NCI-H1436 treated with DMSO at 0.1 percent for 48 hours (cell line): Measurements from ENCODE around the gene CCDC9.
"Not testable (repeated sequence)": the region's sequence is repeated elsewhere in the genome, so short reads cannot be mapped to it uniquely, and the experiment has no call there.

Experiments
- DNase-seq: peaks from one replicate; lab custom pipeline; 2025; lab: John Stamatoyannopoulos, UW

CCDC9 gene

DNA sequence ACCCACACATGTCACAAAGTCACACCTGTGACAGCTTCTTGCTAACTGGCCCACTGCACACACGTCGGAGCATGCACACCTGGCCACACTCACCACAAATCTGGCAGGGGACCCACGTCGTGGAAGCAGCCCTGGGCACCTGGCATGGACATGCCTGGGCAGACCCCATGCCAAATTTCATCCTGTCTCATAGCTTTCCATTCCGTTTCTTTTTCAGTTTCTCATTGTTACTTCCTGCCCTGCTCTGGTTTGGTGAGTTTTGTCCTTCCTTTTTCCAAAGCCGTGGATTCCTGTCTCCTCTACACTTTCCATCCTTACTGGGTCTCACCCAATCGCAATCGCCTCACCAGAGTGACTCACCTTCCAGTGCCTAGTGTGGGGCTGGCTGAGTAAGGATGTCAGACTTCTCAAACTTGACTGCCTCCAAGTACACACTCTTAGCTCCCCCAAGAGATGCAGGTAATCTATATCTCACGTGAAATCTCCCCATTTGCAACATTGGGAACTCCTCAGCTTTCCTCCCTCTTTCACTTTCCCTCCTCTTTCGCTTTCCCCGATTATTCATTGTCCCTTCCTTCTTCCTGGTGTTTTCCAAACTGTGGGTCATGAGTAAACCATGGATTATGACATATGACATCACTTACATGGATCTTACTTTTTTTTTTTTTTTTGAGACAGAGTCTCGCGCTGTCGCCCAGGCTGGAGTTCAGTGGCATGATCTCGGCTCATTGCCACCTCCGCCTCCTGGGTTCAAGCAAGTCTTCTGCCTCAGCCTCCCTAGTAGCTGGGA, 23.7 kb upstream of the CCDC9 start:
- no peak for DNase-seq

DNA sequence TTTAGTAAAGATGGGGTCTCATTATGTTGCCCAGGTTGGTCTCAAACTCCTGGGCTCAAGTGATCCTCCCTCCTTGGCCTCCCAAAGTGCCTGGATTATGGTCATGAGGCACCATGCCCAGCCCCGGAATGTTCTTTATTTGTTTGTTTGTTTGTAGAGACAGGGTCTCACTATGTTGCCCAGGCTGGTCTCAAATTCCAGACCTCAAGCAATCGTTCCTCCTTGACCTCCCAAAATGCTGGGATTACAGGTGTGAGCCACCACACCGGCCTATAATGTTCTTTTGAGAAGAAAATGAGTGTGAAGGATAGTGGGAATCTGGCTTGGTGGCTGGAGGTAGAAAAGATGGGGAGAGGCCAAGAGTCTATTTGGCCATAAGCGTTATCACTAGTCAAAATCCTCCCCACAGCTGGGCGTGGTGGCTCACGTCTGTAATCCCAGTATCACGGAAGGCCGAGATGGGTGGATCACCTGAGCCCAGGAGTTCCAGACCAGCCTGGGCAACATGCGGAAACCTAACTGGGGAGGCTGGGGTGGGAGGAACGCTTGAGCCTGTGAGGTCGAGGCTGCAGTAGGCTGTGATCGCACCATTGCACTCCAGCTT, 20.2 kb upstream of the CCDC9 start:
- DNase-seq: no peak

DNA sequence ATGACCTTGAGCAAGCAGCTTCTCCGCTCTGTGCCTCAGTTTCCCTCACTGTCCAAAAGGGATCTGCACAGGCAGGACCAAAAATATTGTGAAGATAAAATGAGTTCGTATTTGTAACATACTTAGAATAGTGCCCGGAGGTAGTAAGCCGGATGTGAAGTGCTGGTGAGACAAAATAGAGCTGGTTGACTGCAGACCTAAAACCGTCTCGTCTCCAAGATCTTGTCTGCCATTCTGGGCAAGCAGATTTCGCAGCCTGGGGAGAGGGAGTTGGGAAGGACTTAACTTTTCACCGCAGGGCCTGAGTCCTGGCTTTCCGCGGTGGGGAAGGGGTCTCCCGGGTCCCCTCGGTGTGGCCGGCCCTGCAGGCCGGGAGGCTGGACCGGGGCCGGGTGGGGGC, 17.2 kb upstream of the CCDC9 start:
- DNase-seq: no peak

DNA sequence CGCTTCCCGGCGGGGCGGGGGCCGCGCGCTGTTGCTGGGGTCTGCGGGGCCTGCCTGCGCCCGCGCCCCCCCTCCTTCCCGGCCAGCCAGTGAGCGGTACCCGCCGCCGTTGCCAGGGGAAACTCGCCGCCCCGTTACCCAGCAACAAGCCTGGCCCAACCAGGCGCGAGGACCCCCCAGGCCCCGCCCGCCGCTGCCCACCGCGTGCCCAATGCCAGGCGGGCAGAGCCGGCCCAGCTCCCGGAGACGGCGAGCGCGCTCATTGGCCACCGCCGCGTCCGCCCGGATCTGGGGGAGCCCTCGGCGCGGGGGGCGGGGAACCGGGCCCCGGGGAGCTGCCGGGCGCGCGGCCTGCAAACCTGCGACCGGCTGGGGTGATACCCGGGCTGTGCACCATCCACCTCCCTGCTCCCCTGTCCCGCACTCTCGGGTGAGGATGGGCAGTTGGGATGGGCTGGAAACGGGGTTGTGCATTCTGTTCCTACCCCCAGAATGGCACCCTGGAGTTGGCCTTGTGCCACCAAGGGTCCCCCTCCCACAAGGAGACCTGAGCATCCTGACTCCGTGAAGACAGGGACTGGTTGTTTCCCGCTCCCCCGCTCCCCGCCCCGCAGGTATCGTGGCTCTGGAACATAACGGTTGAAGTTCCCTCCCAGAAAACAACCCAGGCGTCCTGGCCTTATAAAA, 16.6 kb upstream of the CCDC9 start:
- DNase-seq: peak; percentile 38

DNA sequence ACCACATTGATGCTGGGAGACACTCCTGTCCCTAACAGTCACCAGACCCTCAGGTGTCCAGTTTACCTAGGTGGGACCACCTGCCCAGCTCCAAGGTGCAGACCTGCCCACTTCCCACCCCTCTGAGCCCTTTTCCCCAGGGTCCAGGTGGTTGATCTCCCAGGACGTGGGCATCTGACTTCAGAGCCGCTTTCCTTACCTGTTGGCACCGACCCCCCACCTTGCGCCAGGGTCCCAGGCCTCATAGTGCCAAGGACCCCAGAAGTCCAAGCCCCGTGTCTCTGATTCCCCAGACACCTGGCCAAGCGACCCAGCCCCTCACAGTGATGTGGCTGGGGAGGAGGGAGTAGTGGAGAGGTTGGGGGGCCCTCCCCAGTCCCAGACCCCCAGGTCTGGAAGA, 15.8 kb upstream of the CCDC9 start:
- DNase-seq: no peak

GRCh38 chr19:47240996-47241918, 15.1 kb upstream of the CCDC9 start:
- peak; percentile 46 for DNase-seq

- DNase-seq: no peak
These were observed 14.3 kb upstream of the CCDC9 start for GRCh38 chr19:47241919-47242577.

DNA sequence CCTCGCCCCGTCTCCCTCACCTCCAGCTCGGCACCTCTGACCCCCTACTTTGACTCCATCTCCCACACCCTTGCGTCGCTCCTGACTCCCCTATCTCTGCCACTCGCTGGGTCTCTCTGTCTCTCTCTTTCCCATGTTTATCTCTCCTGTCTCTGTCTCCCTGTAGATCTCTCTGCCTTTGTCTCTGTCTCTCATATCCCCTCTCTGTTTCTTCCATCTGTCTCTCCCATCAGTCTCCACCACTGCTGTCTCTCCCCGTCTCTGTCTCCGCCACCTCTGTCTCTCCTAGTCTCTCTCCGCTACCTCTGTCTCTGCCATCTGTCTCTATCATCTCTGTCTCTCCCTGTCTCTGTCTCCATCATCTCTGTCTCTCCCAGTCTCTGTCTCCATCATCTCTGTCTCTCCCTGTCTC, 13.0 kb upstream of the CCDC9 start:
- DNase-seq: no peak

- DNase-seq: peak; percentile 58
These were observed 12.4 kb upstream of the CCDC9 start for GRCh38 chr19:47243776-47244547.

- DNase-seq: no peak
These were observed 8.9 kb upstream of the CCDC9 start for GRCh38 chr19:47247308-47247990.

- DNase-seq: not testable (repeated sequence)
These were observed 3.3 kb upstream of the CCDC9 start for GRCh38 chr19:47253016-47253415.

GRCh38 chr19:47253467-47253881, 2.9 kb upstream of the CCDC9 start:
- DNase-seq: no peak

DNA sequence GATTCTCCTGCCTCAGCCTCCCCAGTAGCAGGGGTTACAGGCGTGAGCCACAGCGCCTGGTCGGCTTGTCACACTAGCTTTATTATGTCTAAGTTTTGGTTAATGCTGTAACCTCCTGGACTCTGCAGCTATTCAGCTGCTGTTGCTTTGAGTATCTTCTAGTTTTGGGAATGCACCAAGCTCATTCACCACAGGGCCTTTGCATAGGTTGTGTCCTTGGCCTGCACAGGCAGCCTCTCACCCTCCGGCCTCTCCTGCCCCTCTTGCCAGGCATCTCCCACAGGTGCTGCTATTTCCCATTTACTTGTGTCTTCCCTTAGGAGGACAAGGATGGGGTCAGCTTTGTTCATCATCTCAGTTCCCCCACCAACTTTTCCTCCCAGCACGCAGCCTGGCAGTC, 2.4 kb upstream of the CCDC9 start:
- no peak for DNase-seq

DNA sequence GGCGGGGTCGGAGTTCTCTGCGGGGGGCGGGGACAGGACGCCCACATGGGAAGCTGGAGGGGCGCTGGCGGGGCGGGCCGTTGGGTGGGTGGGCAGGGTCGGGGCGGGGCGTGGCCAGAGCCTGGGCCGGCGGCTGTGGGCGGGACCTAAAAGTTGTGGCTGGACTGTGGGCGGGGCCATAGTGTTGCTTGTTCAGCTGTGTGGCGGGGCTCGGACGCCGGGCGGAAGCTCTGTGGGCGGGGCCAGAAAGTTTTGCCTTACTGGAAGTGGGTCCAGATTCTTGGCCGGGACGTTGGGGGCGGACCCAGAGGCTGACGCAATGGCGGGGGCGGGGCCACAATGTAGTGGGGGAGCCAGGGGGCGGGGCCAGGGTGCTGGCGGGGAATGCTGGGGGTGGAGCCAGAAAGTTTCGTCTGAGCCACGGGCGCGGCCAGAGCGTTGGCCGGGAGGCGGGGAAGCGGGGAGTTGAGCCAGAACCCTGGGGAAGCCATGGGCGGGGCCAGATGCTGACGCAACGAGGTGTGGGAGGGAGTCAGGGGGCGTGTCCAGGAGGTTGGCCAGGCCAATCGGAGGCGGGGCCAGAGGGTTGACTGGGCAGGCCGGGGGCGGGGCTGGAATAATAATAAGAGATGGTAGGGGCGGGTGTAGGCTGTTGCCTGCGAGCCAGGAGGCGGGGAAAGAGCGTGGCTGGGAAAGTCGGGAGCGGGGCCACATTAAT, 527 bp downstream of the CCDC9 start:
- peak; percentile 85 for DNase-seq

GRCh38 chr19:47257411-47258169, 1.3 kb downstream of the CCDC9 start:
- DNase-seq: no peak

DNA sequence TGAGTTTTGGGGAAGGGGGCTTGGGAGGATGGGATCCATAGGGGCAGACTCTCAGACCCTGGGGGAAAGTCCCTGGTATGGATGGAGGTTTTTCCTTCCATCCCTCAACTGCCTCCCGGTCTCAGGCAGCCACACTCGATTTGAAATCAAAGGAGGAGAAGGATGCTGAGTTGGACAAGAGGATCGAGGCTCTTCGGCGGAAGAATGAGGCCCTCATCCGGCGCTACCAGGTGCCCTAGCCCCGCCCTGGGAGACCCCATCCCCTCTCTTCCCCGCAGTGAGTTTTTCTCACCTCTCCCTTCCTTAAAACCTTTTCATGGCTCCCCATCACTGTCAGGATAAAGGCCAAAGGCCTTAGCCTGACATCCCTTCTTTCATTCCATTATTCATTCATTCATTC, 2.1 kb downstream of the CCDC9 start:
- DNase-seq: no peak

DNA sequence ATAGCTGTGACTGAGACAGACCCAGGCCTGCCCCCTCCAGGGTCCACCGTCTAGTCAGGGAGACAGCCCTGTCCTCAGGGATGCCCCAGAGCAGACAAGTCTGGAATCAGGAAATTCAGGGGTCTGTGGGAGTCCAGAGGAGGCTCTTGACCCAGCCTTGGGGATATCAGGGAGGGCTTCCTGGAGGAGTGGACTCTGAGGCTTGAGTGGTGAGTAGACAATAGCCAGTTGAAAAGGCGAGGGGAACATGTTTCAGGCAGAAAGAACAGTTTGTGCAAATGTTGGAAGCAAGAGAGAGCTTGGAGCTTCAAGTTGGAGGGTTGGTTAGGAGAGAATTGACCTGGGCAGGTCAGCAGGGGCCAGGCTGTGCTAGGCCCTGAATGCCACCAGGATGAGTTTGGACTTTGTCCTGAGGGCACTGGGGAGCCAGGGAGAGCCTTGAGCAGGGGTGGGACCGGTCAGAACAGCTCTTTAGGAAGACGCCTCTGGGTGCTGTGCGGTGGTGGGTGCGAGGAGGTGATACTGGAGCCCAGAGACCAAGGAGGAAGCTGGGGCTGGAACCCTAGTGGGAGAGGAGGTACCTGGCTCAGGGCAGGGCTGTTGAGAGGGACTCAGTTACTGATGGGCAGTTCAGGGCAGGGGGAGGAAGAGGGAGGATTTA, 2.7 kb downstream of the CCDC9 start:
- DNase-seq: no peak

DNA sequence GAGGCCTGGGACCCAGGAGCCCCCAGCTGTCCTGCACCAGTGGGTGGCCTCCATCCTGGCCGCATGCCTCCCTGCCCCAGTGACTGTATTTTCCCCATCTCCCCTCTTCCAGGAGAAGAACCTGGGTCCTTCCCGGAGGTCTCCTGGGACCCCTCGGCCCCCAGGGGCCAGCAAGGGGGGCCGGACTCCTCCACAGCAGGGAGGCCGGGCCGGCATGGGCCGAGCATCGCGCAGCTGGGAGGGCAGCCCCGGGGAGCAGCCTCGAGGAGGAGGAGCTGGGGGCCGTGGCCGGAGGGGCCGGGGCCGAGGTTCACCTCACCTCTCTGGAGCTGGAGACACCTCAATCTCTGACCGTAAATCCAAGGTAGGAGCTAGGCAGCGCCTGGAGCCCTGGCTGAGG, 4.2 kb downstream of the CCDC9 start:
- no peak for DNase-seq
